A549 (cell line): ENCODE results near the gene KRTAP4-8. TPM values are rescaled to one million over a fixed set of nuclear protein-coding genes. Genes with fewer than 3 reads are reported as not detected.
A peak's percentile ranks its signal among the peaks of the same experiment; 100 is the strongest.

ENCODE experiments used
- ATAC-seq, 2 experiments: fragments of 200-7000 bp in 1 of 2; fragments of >200 bp in 1 of 2; cut with Nextera tagmentation in 1 of 2; cut with Tn5 transposase in 1 of 2; 3 replicates each; pipeline versions ENCODE4 v1.8.0 to v1.9.1; 2018 to 2020; ENCODE audit warnings: mild to moderate bottlenecking in 1 of 2, moderate library complexity in 1 of 2
- CTCF ChIA-PET: fragments of 300-600 bp; sonication (Branson Sonifier 250); formaldehyde crosslinking; extraction: SDS; loops from one replicate; lab custom pipeline; 2021; ENCODE audit warnings: antibody characterized with exemption, inconsistent platforms; lab: Yijun Ruan, JAX
- POLR2A ChIA-PET: fragments of 350-600 bp; formaldehyde crosslinking; extraction: SDS; loops from one replicate; lab custom pipeline; 2021; ENCODE audit warnings: antibody characterized with exemption, inconsistent platforms; lab: Yijun Ruan, JAX
- DNase-seq, 2 experiments: peaks; one replicate each; pipeline versions ENCODE4 v3.0.0 to v3.0.0-alpha.2; 2011 to 2016; ENCODE audit warnings: low read depth in 1 of 2, low spot score in 1 of 2
- FAIRE-seq: peaks from 2 replicates; lab custom pipeline; 2011; peaks lifted over from hg19 to GRCh38; lab: Jason Lieb, UNC
- H3K27ac ChIP-seq, 2 experiments: fragments of >200 bp; sonication (Bioruptor Twin); formaldehyde crosslinking; 3 replicates each; pipeline ENCODE4 v1.5.1; 2016 to 2017
- H3K4me1 ChIP-seq: fragments of >200 bp; sonication (Bioruptor Twin); formaldehyde crosslinking; 3 replicates; pipeline ENCODE4 v1.6.1; 2016
- H3K4me2 ChIP-seq: fragments of >200 bp; sonication (Bioruptor Twin); formaldehyde crosslinking; 3 replicates; pipeline ENCODE4 v1.6.1; 2016
- H3K4me3 ChIP-seq: fragments of >200 bp; sonication (Bioruptor Twin); formaldehyde crosslinking; 3 replicates; pipeline ENCODE4 v1.5.1; 2016
- H3K9me3 ChIP-seq: fragments of >200 bp; sonication (Bioruptor Twin); formaldehyde crosslinking; 3 replicates; pipeline ENCODE4 v1.6.1; 2016
- BHLHE40 ChIP-seq: IDR thresholded peaks from 2 replicates; pipeline ENCODE4 v1.6.1; 2012; ENCODE audit warnings: low read depth, low read length, inconsistent platforms
- CEBPB ChIP-seq, 2 experiments: fragments of >200 bp in 1 of 2; sonication (Bioruptor Twin) in 1 of 2; formaldehyde crosslinking in 1 of 2; IDR thresholded peaks; 2 replicates each; pipeline ENCODE4 v1.6.1; 2012 to 2016
- CHD4 ChIP-seq: fragments of 200-600 bp; sonication (generic); IDR thresholded peaks from 2 replicates; pipeline ENCODE4 v1.6.1; 2016; ENCODE audit warnings: antibody characterized with exemption, mild to moderate bottlenecking, borderline replicate concordance
- EHF ChIP-seq: fragments of 250-450 bp; sonication (Bioruptor Pico); IDR thresholded peaks from 2 replicates; pipeline ENCODE4 v1.5.0; 2020; ENCODE audit warnings: mild to moderate bottlenecking
- EHMT2 ChIP-seq: fragments of 200-600 bp; sonication (generic); IDR thresholded peaks from 2 replicates; pipeline ENCODE4 v1.6.1; 2016; ENCODE audit warnings: antibody characterized with exemption, low read depth, mild to moderate bottlenecking, moderate library complexity
- GATA3 ChIP-seq: IDR thresholded peaks from 2 replicates; pipeline ENCODE4 v1.6.1; 2012; ENCODE audit warnings: borderline replicate concordance
- HOXA7 ChIP-seq: fragments of 250-450 bp; sonication (Bioruptor Pico); IDR thresholded peaks from 2 replicates; pipeline ENCODE4 v1.5.0; 2020; ENCODE audit warnings: mild to moderate bottlenecking, moderate library complexity
- JUNB ChIP-seq: fragments of >200 bp; sonication (Bioruptor Twin); formaldehyde crosslinking; IDR thresholded peaks from 2 replicates; pipeline ENCODE4 v1.6.1; 2016
- KDM1A ChIP-seq: fragments of 200-600 bp; sonication (generic); IDR thresholded peaks from 2 replicates; pipeline ENCODE4 v1.6.1; 2016; ENCODE audit warnings: low read depth, mild to moderate bottlenecking
- NFE2L2 ChIP-seq: fragments of 150-350 bp; conservative IDR thresholded peaks from 2 replicates; pipeline ENCODE4 v1.6.1; 2014; ENCODE audit warnings: low read length
- NPAS2 ChIP-seq: fragments of 250-450 bp; sonication (Bioruptor Pico); IDR thresholded peaks from 2 replicates; pipeline ENCODE4 v1.8.0; 2022; ENCODE audit warnings: mild to moderate bottlenecking, moderate library complexity, borderline replicate concordance
- POLR2A ChIP-seq: IDR thresholded peaks from 2 replicates; pipeline ENCODE4 v1.6.1; 2012; ENCODE audit warnings: mild to moderate bottlenecking, low read length
- POLR2AphosphoS2 ChIP-seq: conservative IDR thresholded peaks from 2 replicates; pipeline ENCODE4 v1.6.1; 2012; ENCODE audit warnings: low read length, improper control_type of control experiment, inconsistent platforms
- RCOR1 ChIP-seq: fragments of 150-350 bp; IDR thresholded peaks from 2 replicates; pipeline ENCODE4 v1.6.1; 2014; ENCODE audit warnings: antibody characterized with exemption, low read length, low read depth
- RFX5 ChIP-seq: fragments of 450-650 bp; IDR thresholded peaks from 2 replicates; pipeline ENCODE4 v1.7.1; 2014; ENCODE audit warnings: antibody characterized with exemption, mild to moderate bottlenecking, moderate library complexity
- TP53 ChIP-seq: fragments of 250-450 bp; sonication (Bioruptor Pico); IDR thresholded peaks from 2 replicates; pipeline ENCODE4 v1.5.0; 2021; ENCODE audit warnings: mild to moderate bottlenecking, moderate library complexity
- ZNF302 ChIP-seq: fragments of 250-450 bp; sonication (Bioruptor Pico); IDR thresholded peaks from 2 replicates; pipeline ENCODE4 v1.9.0; 2021; ENCODE audit warnings: inconsistent platforms, mild to moderate bottlenecking, moderate library complexity
- ZSCAN20 ChIP-seq: fragments of 250-450 bp; sonication (Bioruptor Pico); IDR thresholded peaks from 2 replicates; pipeline ENCODE4 v1.8.0; 2022; ENCODE audit warnings: mild to moderate bottlenecking, moderate library complexity
- WGBS: methylation state at CpG from one replicate; pipeline ENCODE4 v1.1.6; 2017; ENCODE audit errors: missing lambda C conversion rate; 5-methylcytosine and 5-hydroxymethylcytosine counted together
- polyA plus RNA-seq, 4 experiments: library from polyadenylated mRNA; depleted of rRNA in 3 of 4; stranded (reverse); fragments of >200 nt; fragmentation: RNase III in 1 of 4; extraction: RNeasy Plus Mini Kit Qiagen cat#74134 plus additional on column Dnase treatment in 1 of 4; gene quantifications; 2 replicates in 3 of 4; 3 replicates in 1 of 4; pipeline ENCODE4 v1.2.3, GENCODE V29; 2011 to 2017
- TF ChIP-seq, protein P1 (sequence below): fragments of 150-350 bp; IDR thresholded peaks from 2 replicates; pipeline ENCODE4 v1.6.1; 2014; ENCODE audit warnings: low read depth, mild to moderate bottlenecking, low read length
- TF ChIP-seq, protein P2 (sequence below): fragments of >200 bp; sonication (Bioruptor Twin); formaldehyde crosslinking; IDR thresholded peaks from 3 replicates; pipeline ENCODE4 v1.5.1; 2016
- TF ChIP-seq, protein P3 (sequence below): fragments of 250-450 bp; sonication (Bioruptor Pico); IDR thresholded peaks from 2 replicates; pipeline ENCODE4 v1.5.0; 2021; ENCODE audit warnings: mild to moderate bottlenecking, moderate library complexity, borderline replicate concordance

The KRTAP4-8 gene
- polyA plus RNA-seq, 2 of the 4 experiments (the other 2 are of a cell fraction): not detected

DNA sequence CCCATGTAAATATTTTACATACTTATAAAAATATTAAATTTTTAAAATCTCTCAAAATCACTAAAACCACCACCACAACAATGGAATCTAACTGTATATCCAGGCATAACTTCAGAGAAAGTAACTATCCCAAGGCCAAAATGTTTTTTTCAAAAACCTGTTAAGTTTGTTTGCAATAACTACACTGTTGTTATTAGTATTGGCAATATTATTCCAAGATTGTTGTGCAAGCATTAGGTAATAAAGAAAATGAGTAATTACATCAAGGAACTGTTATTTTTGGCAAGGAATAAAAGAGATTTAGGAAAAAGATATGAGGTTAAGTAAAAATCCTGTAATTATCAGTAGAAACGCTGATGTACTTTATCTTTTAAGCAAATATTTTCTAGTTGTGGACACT is 29.4 kb upstream of the KRTAP4-8 start:
- Histone ChIP-seq H3K27ac (no peak overlapping the region), H3K4me2 (no peak overlapping the region), H3K9me3 (no peaks in the 10 kb centered on the region), H3K4me1 (0 out of 3 replicates have a peak, but pooled peaks cover 6% of the 10 kb centered on the region), H3K4me3 (no peak overlapping the region)
- 85% methylated on average over 1 of the region's 1 CpG for whole genome bisulfite sequencing
- ChIA-PET CTCF (no interaction called here), POLR2A (no interaction called here)
- no peak for ATAC-seq
- peak; percentile 92 for FAIRE-seq
- TF ChIP-seq JUNB (no peak), POLR2AphosphoS2 (no peak), KDM1A (no peak), CHD4 (no peak), EHF (no peak)
- TF ChIP-seq, protein P1, sequence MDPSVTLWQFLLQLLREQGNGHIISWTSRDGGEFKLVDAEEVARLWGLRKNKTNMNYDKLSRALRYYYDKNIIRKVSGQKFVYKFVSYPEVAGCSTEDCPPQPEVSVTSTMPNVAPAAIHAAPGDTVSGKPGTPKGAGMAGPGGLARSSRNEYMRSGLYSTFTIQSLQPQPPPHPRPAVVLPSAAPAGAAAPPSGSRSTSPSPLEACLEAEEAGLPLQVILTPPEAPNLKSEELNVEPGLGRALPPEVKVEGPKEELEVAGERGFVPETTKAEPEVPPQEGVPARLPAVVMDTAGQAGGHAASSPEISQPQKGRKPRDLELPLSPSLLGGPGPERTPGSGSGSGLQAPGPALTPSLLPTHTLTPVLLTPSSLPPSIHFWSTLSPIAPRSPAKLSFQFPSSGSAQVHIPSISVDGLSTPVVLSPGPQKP: no peak
- DNase-seq: no peak

- ChIA-PET CTCF (no interaction called here), POLR2A (no interaction called here)
- TF ChIP-seq, protein P2, sequence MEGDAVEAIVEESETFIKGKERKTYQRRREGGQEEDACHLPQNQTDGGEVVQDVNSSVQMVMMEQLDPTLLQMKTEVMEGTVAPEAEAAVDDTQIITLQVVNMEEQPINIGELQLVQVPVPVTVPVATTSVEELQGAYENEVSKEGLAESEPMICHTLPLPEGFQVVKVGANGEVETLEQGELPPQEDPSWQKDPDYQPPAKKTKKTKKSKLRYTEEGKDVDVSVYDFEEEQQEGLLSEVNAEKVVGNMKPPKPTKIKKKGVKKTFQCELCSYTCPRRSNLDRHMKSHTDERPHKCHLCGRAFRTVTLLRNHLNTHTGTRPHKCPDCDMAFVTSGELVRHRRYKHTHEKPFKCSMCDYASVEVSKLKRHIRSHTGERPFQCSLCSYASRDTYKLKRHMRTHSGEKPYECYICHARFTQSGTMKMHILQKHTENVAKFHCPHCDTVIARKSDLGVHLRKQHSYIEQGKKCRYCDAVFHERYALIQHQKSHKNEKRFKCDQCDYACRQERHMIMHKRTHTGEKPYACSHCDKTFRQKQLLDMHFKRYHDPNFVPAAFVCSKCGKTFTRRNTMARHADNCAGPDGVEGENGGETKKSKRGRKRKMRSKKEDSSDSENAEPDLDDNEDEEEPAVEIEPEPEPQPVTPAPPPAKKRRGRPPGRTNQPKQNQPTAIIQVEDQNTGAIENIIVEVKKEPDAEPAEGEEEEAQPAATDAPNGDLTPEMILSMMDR: no peak
- no peak for TF ChIP-seq POLR2A
- no peak for TF ChIP-seq BHLHE40
- no peak for TF ChIP-seq NFE2L2
- TF ChIP-seq, protein P1: no peak
- no peak for TF ChIP-seq GATA3
- TF ChIP-seq, protein P3, sequence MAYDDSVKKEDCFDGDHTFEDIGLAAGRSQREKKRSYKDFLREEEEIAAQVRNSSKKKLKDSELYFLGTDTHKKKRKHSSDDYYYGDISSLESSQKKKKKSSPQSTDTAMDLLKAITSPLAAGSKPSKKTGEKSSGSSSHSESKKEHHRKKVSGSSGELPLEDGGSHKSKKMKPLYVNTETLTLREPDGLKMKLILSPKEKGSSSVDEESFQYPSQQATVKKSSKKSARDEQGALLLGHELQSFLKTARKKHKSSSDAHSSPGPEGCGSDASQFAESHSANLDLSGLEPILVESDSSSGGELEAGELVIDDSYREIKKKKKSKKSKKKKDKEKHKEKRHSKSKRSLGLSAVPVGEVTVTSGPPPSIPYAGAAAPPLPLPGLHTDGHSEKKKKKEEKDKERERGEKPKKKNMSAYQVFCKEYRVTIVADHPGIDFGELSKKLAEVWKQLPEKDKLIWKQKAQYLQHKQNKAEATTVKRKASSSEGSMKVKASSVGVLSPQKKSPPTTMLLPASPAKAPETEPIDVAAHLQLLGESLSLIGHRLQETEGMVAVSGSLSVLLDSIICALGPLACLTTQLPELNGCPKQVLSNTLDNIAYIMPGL (CRISPR knock-in tag): no peak
- no peak for TF ChIP-seq TP53 (CRISPR knock-in tag)
- TF ChIP-seq CHD4: no peak
- TF ChIP-seq ZNF302 (CRISPR knock-in tag): no peak
- TF ChIP-seq EHMT2: no peak
- no peak for TF ChIP-seq NPAS2 (CRISPR knock-in tag)
- no peak for TF ChIP-seq ZSCAN20 (CRISPR knock-in tag)
- no peak for TF ChIP-seq HOXA7 (CRISPR knock-in tag)
- no peak for TF ChIP-seq CEBPB (IDR thresholded peaks at IDR 0.05)
- TF ChIP-seq RCOR1: no peak
- TF ChIP-seq JUNB: no peak
- no peak for TF ChIP-seq RFX5
- DNase-seq (no peak), ATAC-seq (no peak), FAIRE-seq (no peak)
- Histone ChIP-seq H3K4me3 (no peak overlapping the region), H3K4me2 (no peak overlapping the region), H3K4me1 (no peaks in the 10 kb centered on the region), H3K9me3 (no peaks in the 10 kb centered on the region), H3K27ac (no peak overlapping the region)
- WGBS: 49% methylated on average over 3 of the region's 3 CpGs
Observed at GRCh38 chr17:41126412-41126811, 28.5 kb upstream of the KRTAP4-8 start.
